GM18867 (cell line): ENCODE results near the gene STK17B.
A peak's percentile ranks its signal among the peaks of the same experiment; 100 is the strongest.

ENCODE experiments used
- ATAC-seq: cut with Tn5 transposase; IDR thresholded peaks from one replicate; pipeline ENCODE4 v1.9.1; 2021; ENCODE audit warnings: mild to moderate bottlenecking, moderate library complexity; ENCODE audit not compliant: unreplicated experiment

Gene STK17B

DNA sequence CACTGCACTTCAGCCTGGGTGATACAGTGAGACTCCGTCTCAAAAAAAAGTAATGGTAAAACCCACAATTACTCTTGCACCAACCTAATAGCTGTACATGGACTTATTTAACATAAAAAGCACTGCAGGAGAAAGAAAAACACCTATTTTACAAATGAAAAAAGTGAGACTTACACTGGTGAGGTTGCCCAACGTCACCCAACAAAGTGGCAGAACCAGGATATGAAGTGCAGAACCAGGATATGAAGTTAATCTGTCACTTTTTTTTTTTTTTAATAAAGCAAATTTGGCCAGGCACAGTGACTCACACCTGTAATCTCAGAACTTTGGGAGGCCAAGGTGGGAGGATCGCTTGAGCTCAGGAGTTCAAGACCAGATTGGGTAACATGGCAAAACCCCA, 13.5 kb upstream of the STK17B start:
- ATAC-seq, result no peak

DNA sequence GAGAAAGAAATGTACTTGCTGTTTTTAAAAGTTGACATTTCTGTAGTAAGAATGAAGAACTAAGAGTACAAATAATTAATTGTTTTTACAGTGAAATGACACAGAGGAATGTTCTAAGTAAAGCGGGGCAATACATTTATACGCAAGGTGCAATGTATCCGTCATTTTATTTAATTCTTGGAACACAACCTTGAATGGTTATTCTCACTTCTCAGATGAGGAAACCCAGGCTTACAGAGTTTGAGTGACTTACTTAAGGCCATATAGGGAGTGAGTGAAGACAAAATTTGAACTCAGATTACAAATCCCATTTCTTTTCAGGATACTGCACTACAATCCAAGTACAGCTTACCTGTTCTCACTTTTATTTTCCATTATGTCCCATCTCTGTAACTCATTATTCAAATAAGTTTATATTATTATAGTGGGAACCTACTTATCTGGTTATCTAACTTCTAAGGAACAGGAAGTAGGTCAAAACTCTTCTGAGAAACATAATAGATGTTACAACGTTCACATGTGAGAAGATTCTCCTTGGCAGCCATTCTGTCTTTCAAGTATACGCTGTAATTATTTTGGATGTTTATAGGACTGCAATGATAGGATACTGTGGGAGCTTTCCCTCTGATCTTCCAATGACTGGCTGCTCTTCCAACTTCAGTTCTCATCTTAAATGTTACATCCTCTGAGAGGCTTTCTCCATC, 12.3 kb upstream of the STK17B start:
- ATAC-seq, result no peak

DNA sequence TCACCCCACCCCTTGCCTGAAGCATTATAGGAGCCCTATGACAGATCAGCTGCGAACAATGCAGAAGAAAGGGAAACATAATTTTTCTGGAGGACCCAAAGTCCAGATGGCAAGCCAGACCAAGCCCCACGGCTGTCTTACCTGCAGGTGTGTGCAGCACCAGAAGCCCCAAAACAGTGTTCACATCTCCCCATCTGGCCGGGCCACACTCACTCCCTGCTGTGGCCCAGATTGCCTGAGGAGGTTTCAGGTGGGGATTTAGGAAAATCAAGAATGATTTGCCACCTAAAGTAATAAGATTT, 11.7 kb upstream of the STK17B start:
- ATAC-seq, result no peak

DNA sequence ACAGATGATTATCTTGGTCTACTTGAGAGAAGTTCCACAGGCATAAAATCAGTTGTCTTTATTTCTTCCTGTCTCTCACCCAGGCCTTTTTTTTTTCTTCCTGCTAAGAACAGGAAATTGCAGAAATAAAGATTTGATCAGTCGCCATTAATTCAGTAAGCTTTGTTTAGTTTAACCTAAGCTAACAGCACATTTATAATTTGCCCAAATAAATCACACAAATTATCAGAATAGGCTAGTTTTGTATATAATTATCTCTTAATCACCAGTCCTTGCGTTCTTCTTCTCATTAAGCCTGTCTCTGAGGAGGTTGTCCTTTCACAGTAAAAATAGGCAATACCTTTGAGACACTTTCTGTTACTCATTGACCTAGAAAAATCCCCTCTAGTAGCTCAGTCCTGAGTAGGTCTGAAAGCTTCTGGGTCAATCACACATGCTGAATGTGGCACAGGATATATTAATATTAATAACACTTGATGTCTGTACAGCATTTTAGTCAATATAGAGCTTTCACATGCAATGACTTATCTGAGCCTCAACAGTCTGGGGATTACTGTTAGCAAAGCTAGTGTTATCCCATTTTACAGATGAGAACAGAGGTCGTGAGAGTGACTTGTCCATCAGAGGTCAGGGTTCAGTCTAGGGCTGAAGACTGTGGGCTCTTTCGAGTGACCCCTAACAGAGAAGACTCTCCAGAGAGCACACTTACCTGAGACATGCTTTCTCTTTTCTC, 11.2 kb upstream of the STK17B start:
- ATAC-seq, result peak; percentile 85

DNA sequence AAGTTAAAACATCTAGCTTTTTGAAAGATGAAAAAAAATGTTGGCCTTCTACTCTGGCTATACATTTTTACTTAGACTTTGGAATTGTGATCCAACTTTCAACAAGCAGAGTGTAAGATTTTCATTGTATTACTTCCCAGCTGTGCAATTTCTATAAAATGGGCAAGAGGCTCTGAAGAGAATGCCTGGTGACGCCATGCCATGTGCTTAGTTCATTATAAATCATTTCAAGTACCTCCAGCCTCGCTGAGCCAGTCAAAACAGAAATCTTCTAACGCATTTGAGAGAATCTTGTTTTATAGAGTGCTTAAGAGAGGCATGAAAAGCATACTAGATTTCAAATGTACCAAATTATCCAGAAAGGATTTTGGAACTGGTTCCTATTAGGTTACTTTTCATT, 10.1 kb upstream of the STK17B start:
- no peak for ATAC-seq

DNA sequence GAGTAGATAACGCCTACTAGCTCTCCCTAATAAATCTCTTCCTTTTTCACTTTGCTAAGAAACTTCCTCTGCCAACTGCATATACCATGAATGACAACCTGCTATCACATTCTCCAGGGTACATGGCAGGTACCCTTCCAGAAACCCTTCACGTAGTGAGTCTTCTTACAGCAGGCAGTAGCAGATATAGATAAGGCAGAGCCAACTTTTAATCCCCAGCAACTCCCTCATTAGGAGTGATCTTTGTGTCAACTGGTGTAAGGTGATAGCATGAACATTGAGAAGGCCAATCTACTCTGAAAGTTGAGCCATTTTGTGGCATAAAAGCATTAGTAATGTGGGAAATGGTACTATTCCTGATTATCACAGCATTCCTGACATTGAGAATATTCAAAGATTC, 5.7 kb upstream of the STK17B start:
- no peak for ATAC-seq

DNA sequence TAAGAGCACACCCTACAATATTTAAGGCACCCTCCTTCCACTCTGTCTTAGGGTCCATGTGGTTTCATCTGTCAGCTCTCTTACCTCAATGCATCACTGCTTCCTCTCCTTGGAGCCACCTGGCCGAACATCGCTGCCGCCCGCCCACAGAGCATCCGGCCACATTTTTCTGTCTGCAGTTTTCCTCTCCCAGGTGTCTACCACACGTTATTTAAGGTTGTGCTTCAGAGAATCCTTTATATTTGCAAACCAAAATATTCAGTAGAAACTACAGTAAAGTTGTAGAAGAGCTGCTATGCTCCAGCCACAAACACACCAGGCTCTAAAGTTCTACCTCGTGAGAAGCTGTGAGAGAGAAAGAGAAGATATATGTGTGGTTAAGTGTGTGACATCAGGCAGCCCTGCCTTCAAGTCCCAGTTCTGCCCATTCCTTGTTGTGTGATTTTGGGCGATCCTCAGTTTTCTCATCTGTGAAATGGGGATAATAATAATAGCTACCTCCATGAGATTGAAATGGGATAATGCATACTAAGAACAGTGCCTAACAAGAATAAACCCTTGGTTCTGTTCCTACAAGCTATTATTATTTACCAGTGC, 4.9 kb upstream of the STK17B start:
- ATAC-seq, result peak; percentile 67

DNA sequence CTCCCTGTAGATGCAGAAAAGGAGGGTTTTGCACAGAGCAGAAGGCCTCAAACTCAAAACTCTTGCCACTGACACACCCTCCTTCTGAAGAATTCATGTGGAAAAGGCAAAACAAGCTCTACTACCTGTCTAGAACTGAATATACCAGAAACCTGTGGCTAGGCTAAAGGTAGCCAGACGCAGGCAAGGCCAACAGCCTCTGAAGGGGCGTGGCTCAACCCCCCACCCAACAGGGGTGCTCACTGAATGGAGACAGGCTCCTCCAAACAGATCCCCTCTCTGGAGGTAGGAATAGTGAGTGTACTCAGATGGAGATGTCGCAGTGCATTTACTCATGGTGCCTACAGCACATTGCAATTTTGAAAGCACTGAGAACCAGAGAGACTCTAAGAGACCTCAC, 3.0 kb upstream of the STK17B start:
- no peak for ATAC-seq

DNA sequence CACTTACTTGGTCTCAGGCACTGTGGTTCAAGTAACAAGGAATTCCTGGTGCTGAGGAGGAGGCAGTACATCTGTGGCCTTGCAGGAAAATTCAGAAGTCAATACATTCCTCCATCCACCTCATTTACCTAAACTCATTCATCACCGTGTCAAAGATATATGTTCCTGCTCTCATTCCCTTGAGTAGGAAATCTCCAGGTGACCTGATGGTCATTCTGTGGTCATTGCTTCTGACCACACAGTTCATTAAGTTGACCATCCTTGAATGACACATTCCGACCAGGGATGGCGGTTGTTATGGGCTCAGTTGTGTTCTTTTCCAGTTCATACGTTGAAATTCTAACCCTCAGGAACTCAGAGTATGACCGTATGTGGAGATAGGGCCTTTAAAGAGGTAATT, 2.1 kb upstream of the STK17B start:
- no peak for ATAC-seq

DNA sequence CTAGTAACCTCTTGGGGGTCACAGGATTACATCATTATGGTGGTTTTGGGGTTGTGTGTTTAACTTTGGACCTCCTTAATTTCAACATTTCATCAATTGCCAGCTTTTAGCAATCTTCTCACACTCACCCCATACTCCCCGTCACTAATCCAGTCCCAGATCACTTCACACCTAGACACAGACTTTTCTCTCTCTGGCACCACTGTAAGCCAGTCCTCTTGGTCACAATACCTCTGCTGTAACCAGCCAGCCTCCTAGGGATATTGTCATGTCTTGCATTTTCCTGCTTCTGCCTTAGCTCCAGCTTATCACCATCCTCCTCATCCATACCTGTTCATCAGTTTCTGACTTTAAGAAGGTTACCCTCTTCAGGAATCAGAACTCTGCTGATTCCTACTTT, 1.6 kb upstream of the STK17B start:
- no peak for ATAC-seq

DNA sequence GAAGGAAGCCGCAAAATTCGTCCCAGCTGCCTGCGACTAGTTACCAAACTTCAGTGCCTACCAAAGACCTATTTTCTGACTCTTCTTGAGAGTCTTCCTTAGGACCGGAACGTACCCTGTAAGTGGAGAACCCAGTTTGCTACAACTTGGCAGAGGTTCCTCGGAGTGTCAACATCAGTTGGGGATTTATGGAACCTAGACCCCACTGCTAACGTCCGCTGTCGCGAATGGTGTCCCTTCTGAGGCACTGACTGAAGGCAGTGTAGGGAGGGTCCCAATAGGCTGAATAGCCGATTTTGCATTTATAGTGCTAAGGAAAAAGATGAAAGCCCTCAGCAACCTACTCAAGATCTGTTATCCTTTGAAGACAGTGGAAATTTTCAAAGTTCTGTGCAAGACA, 568 bp upstream of the STK17B start:
- ATAC-seq, result no peak

DNA sequence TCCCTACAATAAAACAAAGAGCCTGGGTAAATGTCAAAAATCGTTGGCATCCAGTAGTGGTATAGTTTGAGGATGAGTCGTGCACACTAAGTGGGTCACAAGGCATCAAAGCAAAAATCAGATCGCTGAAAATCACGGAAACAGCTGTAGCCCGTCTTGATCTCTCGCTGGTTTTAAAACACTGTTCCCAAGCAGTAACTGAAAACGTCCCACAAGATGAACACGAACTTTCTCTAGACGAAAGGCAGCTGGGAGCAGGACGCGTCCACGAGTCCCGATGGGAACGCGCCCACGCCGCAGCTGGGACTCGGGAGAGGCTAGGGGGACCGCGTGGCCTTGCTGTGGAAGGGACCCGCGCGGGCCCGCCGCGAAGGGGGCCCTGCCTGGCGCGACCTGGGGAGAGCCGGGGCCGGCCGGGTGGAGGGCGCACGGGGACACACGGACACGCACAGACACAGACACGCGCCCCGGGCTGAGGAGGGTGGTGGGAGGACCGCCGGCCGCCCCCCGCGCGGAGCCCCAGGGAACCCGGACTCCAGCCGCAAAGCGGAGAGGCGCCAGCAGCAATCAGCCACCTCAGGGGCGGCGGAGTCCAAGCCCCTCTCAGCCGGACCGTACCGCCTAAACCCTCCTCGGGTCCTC, 651 bp downstream of the STK17B start:
- peak; percentile 9 for ATAC-seq

DNA sequence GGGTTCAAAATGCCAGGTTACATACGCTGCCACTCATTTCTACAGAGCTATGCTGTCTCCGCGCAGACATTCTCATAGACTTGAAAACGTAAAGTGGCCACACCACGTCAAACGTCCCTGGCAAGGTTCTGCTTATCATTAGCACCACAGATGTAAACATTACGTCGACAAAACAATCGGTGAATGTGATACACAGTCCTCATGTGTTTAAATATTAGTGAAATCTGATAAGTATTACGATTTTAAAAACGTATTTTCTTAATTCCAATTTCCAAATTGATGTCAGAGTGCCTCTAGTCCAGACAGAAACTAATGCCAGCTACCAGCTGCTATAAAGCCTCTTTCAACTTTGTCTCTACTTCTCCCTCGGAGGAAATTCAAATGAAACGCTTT, 1.2 kb downstream of the STK17B start:
- ATAC-seq, result peak; percentile 30

DNA sequence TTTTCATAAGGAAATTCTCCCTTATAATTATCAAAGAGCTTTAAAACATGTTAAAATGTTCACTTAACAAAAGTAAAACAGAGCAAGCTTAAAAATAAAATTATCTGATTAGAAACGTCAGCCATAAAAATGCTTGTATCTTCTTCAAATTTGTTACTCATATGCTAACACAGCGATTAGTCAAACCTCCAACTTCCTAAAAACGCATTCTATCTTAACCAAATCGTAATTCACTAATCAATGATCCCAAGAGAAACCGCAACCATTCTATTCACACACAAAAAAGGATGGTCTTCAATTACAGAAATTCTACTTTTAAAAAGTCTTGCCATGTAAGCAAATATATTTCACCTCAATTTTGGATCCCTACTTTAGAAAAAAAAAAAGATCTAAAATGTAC, 1.9 kb downstream of the STK17B start:
- no peak for ATAC-seq

DNA sequence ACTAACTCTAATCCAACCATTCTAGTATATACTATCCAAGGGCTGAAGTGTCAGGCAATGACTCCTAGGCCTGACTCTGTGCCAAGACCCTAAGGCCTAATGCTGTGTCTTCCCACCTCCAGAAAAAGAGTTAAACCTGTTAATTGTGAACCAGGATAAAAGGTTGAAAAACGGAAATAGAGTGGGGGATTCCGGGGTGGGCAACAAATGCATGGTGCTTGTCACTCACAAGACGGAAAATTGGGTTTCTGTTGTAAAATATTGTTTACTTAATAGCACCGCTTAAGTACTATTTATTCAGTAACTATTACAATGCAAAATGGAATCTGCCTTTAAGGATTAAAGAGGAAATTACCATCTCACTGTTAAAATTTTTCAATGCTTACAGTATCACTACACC, 3.2 kb downstream of the STK17B start:
- ATAC-seq, result no peak

DNA sequence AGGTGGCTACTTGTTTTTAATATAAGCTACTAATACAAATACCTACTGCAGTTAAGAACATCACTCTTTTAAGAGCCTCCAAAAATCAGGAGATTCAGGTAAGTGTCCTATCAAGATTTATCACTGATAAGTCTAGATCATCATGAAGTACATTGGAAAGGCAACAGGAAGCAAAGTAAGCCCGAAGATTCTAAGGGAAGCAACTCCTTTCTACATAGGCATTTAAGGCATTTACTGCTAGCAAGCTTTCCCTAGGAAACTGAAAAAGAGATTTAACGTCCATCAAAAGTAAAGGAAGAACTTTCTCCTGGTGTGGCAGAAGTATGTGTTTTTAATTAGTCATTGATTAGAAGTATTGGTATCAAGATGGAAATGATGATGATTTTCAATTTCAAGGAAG, 3.7 kb downstream of the STK17B start:
- ATAC-seq, result no peak

DNA sequence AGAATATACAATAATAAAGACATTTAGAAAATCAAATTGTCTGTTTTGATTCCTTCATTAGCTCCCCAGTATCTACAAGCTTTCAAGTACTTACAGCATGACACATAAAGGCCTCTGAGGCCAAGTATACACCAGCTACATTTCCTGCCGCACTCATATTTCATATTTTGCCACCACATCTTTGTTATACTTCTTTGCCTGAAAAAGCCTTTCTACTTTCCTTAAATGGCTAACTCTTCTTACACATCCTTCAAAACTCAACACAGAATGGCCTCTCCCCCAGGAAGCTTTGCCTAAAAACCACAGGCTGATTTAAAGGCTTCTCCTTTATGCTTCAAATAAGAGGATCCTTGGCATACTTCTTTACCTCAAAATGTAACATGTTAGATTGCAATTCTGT, 4.5 kb downstream of the STK17B start:
- ATAC-seq, result no peak

DNA sequence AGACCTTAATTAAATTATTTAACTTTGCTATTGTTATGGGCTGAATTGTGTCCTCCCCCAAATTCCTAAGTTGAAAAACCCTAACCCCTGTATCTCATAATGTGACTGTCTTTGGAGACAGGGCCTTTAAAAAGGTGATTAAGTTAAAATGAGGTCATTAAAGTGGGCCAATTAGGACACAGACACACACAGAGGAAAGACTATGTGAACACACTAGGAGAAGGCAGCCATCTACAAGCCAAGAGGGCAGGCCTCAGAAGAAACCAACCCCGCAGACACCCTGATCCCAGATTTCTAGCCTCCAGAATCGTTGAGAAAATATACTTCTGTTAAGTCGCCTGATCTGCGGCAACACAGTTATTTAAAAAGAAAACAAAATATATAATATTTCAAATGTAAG, 6.4 kb downstream of the STK17B start:
- ATAC-seq, result no peak

DNA sequence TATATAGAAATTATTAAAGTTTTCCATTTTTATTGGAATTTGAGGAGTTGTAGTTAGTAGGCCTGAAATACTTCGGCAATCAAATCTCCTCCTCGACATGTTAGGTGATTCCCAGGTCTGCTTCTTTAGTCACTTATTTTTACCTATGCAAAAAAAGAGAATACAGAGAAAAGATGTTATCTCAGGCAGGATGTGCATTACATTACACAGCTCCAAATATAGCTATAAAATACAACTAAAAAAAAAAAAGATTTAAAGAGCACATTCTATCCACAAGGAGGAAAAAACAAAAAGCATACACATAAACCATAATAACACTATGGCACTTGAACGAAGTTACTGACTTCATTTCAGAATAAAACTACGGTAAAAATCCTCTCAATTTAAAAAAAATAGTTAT, 8.1 kb downstream of the STK17B start:
- no peak for ATAC-seq

DNA sequence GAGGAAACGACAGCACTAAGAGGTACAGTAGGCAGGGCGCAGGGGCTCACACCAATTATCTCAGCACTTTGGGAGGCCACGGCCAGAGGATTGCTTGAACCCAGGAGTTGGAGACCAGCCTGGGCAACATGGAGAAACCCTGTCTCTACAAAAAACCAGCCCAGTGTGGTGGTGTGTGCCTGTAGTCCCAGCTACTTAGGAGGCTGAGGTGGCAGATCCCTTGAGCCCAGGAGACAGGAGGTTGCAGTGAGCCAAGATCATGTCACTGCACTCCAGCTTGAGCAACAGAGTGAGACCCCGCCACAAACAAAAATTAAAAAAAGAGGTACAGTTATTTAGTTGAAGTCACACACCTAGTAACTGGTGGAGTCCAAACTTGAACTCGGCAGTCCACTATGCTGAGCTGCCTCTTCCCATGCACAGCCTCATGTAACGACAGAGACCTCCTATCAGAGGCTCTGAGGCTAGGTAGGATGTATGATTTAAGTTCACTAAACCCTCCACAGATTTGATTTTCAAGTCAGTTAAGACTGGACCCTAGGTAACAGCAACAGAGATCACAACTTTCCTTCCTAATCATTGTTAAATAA, 8.7 kb downstream of the STK17B start:
- no peak for ATAC-seq

DNA sequence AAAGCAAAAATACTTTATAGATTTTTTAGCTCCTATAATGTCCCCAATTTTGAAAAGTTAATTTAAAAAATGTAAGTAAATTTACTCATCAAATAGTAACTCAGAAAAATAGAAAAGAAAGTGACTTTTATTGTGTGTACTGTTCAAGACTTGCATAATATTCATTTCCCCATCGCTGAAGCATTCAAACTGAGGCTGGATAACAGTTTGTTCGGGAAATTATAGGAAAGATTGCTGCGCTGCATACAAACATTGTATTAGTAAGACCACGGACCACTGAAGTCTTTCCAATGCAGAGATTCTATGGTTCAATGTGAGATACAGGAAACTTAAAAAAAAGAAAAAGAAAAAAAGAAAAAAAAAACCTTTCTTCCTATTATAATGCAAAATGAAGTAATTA, 10.4 kb downstream of the STK17B start:
- no peak for ATAC-seq

DNA sequence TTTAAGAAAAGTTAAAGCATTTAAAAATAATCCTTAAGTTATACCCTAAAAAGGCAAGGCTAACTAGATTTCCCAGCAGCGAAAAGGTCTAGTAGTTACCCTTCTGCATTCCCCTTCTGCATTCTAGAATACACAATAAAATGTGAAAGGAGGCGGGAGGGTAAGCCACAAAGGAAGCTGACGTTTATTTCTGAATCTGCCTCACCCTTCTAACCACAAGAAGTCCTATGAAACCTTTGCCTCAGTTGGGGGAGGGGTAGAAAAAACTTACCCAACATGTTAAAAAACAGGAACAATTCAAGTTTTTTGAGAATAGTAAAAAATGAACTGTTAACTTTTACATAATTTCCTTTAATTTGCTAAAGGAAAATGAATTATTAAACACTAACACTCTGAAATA, 11.3 kb downstream of the STK17B start:
- peak; percentile 82 for ATAC-seq
